ENCODE data around the gene C6orf89. TPM values are rescaled to one million over a fixed set of nuclear protein-coding genes. Genes with fewer than 3 reads are reported as not detected.

Gene C6orf89
- total RNA-seq, 1 experiment from 2014 or later = 36.9 TPM

DNA sequence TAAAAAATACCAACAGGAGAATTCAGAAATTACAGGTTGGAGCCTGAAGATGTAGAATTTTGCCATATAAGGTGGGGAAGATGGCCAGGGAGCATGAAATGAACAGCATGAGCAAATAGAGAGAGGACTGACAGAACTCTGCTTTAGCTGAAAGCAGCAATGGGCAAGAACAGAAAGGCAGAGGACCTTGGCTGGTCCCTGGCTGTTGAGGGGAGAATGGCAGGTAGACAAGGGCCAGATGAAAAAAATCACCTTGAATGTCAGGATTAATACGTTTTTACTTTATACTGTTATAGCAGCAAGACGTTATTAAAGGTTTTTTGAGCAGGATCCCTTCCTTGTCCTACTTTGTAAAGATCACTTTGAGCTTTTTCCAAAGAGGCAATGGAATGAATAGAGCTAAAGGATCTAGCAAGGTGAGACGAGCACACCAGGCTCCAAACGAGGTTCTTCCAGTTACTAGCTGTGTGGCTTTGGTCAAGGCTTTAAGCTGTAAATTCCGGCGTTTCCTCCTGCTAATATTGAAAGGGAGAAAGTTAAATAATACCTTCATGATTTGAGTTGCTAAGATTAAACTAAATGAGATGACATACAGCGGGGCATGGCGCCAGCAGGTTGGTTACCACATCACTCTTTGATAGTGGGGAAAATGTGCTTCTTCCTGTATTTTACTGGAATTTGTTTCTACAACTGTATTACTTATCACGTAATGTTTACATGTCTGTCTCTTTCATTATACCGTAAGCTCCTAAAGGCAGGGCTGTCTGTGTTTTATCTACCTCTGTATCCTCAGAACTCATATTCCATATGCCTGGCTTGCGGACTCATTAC lies 11.9 kb upstream of the C6orf89 start:
- intact Hi-C loops (cut with micrococcal nuclease) = loop anchor here (1.0 kb wide), 1 partner anchor 108 kb away; no protein-coding TSS in a partner anchor
- H3K36me3 Mint-ChIP-seq (ENCODE audit: insufficient read depth, unreplicated experiment) = peaks cover 17% of the 10 kb centered on the region
- peak overlapping the region; percentile 95 for H3K27ac Mint-ChIP-seq (ENCODE audit: low read depth, unreplicated experiment)
- CTCF ChIA-PET = interaction anchor here (0.6 to 3.5 kb wide), 9 partner anchors 11 to 336 kb away, joined by 3 to 28 read pairs (median 5); partner anchors contain the start of gene C6orf89
- H3K27me3 Mint-ChIP-seq (ENCODE audit: insufficient read depth, unreplicated experiment) = no peaks in the 10 kb centered on the region
- DNase-seq (ENCODE audit: unreplicated experiment) = peak; percentile 38
- H3K9me3 Mint-ChIP-seq (ENCODE audit: unreplicated experiment) = no peaks in the 10 kb centered on the region
- TF ChIP-seq, protein P1, sequence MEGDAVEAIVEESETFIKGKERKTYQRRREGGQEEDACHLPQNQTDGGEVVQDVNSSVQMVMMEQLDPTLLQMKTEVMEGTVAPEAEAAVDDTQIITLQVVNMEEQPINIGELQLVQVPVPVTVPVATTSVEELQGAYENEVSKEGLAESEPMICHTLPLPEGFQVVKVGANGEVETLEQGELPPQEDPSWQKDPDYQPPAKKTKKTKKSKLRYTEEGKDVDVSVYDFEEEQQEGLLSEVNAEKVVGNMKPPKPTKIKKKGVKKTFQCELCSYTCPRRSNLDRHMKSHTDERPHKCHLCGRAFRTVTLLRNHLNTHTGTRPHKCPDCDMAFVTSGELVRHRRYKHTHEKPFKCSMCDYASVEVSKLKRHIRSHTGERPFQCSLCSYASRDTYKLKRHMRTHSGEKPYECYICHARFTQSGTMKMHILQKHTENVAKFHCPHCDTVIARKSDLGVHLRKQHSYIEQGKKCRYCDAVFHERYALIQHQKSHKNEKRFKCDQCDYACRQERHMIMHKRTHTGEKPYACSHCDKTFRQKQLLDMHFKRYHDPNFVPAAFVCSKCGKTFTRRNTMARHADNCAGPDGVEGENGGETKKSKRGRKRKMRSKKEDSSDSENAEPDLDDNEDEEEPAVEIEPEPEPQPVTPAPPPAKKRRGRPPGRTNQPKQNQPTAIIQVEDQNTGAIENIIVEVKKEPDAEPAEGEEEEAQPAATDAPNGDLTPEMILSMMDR (IDR thresholded peaks at IDR 0.05; ENCODE audit: unreplicated experiment) = no peak
- H3K4me1 Mint-ChIP-seq (ENCODE audit: insufficient read depth, unreplicated experiment) = peaks cover 14% of the 10 kb centered on the region
- peak overlapping the region; percentile 88 for H3K4me3 Mint-ChIP-seq (ENCODE audit: unreplicated experiment)
- POLR2A ChIA-PET = interaction anchor here (0.8 to 4.5 kb wide), 18 partner anchors 8 to 278 kb away, joined by 3 to 55 read pairs (median 6); partner anchors contain the start of genes C6orf89 and MTCH1
- TSS peak; percentile 54 for BruUV-seq (replicated peaks)

DNA sequence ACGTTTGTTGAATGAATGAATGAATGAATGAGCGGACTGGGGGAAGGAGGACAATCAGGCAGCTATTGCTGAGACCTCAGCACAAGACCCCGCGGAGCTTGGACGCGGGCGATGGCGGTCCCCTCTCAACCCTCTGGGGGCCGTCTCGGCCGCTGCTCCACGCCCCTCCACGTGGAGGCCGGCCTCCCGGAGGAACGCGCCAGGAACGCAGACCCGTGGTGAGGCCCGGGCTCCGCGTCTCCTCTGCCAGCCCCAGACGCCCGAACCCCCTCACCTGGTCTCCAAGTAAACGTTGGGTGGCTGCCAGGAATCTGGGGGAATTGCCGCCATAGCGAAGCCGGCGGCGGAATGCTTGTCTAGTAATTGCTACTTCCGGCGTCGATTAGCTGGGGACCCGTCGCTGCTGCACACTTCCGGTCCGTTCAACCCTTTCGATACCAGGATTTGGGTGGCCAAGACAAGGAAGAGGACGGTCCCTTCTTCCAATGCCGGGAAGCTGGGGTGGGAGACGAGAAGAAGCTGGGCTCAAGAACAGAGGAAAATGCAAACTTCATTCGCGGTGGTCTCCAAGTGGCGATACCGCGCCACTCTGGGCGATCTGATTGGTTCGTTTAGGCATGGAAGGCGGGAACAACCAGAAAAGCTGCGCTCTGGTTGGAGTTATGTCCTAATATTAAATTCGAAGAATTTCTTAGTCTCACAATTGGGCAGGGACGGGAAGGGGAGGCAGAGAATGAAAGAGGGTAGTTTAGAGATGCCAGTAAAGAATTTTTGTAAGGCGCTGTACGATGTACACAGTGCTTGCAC lies 11.1 kb upstream of the C6orf89 start, which contains the start of gene PPIL1:
TSS of gene PPIL1 (minus strand) at position 361 of the 807 bp plus-strand sequence. CDS start at position 330, 31 bp downstream.
- ChIA-PET CTCF (interaction anchor here (0.6 to 3.5 kb wide), 9 partner anchors 10 to 307 kb away, joined by 3 to 28 read pairs (median 4); partner anchors contain the start of gene C6orf89), POLR2A (interaction anchor here (0.8 to 4.5 kb wide), 24 partner anchors 9 to 296 kb away, joined by 3 to 55 read pairs (median 4); partner anchors contain the start of genes C6orf89 and MTCH1)
- Mint-ChIP-seq H3K27ac (ENCODE audit: low read depth, unreplicated experiment) (peak within 1 kb of the TSS; percentile 95), H3K4me3 (ENCODE audit: unreplicated experiment) (peak within 1 kb of the TSS; percentile 88), H3K27me3 (ENCODE audit: insufficient read depth, unreplicated experiment) (no peaks in the 10 kb centered on the region), H3K9me3 (ENCODE audit: unreplicated experiment) (no peaks in the 10 kb centered on the region), H3K36me3 (ENCODE audit: insufficient read depth, unreplicated experiment) (peaks cover 15% of the 10 kb centered on the region), H3K4me1 (ENCODE audit: insufficient read depth, unreplicated experiment) (peaks cover 14% of the 10 kb centered on the region)
- peak; percentile 90 for DNase-seq (ENCODE audit: unreplicated experiment)
- intact Hi-C loops (cut with micrococcal nuclease) = no loop called here
- TF ChIP-seq, protein P1 (IDR thresholded peaks at IDR 0.05; ENCODE audit: unreplicated experiment) = no peak
- BruUV-seq (replicated peaks) = no TSS peak

DNA sequence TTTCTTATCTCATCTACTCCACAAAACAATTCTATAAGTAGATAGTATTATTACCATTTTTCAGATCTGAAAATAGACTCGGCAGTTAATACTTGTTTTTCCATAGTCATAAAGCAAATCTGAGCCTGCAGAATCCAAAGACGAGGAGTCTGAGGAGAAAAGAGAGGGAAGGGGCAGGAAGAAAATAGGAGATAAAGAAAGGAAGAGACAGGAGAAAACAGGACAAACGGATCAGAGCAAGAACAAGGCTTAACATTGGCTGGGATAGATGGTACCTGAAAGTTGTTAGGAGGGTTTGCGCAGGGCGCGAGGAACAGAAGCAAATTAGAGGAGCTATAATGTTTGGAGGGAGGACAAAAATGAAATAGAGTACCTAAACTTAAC lies 10.5 kb upstream of the C6orf89 start:
- no peaks in the 10 kb centered on the region for H3K9me3 Mint-ChIP-seq (ENCODE audit: unreplicated experiment)
- BruUV-seq (replicated peaks) = TSS peak; percentile 79
- intact Hi-C loops (cut with micrococcal nuclease) = no loop called here
- H3K4me3 Mint-ChIP-seq (ENCODE audit: unreplicated experiment) = peak overlapping the region; percentile 88
- ChIA-PET POLR2A (interaction anchor here (0.9 to 4.5 kb wide), 20 partner anchors 9 to 296 kb away, joined by 3 to 55 read pairs (median 5); partner anchors contain the start of genes C6orf89 and MTCH1), CTCF (interaction anchor here (0.6 to 3.5 kb wide), 12 partner anchors 10 to 396 kb away, joined by 3 to 28 read pairs (median 4); partner anchors contain the start of gene C6orf89)
- DNase-seq (ENCODE audit: unreplicated experiment) = no peak
- peaks cover 14% of the 10 kb centered on the region for H3K4me1 Mint-ChIP-seq (ENCODE audit: insufficient read depth, unreplicated experiment)
- peaks cover 11% of the 10 kb centered on the region for H3K36me3 Mint-ChIP-seq (ENCODE audit: insufficient read depth, unreplicated experiment)
- TF ChIP-seq, protein P1 (IDR thresholded peaks at IDR 0.05; ENCODE audit: unreplicated experiment) = no peak
- peak overlapping the region; percentile 95 for H3K27ac Mint-ChIP-seq (ENCODE audit: low read depth, unreplicated experiment)
- no peaks in the 10 kb centered on the region for H3K27me3 Mint-ChIP-seq (ENCODE audit: insufficient read depth, unreplicated experiment)
